DOHH2 (cell line): ENCODE data around the gene NRGN.
A peak's percentile ranks its signal among the peaks of the same experiment; 100 is the strongest.

Experiments used
- EZH2phosphoT487 ChIP-seq: fragments of 200-600 bp; sonication (generic); IDR thresholded peaks from 2 replicates; pipeline ENCODE4 v1.6.1; 2017; ENCODE audit warnings: borderline replicate concordance, mild to moderate bottlenecking, antibody characterized with exemption, low read length, moderate library complexity, mixed read lengths
- TF ChIP-seq, protein P1 (sequence below): fragments of 200-600 bp; sonication (generic); IDR thresholded peaks from one replicate; pipeline ENCODE4 v1.5.1; 2014; ENCODE audit warnings: antibody characterized with exemption, mild to moderate bottlenecking, low read depth, low read length; ENCODE audit not compliant: poor library complexity, severe bottlenecking

- TF ChIP-seq, protein P1, sequence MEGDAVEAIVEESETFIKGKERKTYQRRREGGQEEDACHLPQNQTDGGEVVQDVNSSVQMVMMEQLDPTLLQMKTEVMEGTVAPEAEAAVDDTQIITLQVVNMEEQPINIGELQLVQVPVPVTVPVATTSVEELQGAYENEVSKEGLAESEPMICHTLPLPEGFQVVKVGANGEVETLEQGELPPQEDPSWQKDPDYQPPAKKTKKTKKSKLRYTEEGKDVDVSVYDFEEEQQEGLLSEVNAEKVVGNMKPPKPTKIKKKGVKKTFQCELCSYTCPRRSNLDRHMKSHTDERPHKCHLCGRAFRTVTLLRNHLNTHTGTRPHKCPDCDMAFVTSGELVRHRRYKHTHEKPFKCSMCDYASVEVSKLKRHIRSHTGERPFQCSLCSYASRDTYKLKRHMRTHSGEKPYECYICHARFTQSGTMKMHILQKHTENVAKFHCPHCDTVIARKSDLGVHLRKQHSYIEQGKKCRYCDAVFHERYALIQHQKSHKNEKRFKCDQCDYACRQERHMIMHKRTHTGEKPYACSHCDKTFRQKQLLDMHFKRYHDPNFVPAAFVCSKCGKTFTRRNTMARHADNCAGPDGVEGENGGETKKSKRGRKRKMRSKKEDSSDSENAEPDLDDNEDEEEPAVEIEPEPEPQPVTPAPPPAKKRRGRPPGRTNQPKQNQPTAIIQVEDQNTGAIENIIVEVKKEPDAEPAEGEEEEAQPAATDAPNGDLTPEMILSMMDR, result no peak
- peak; percentile 60; the same call in 1 of the 2 replicates for TF ChIP-seq EZH2phosphoT487
Observed at GRCh38 chr11:124717786-124718651, 21.7 kb upstream of the NRGN start.
